GM23248 (cell line): ENCODE measurements around the gene RNF150.

Experiments
- EZH2 ChIP-seq: fragments of 200-600 bp; sonication (generic); IDR thresholded peaks from 2 replicates; pipeline ENCODE4 v1.6.1; 2018; ENCODE audit warnings: antibody characterized with exemption, mild to moderate bottlenecking; ENCODE audit not compliant: insufficient read depth, poor library complexity, severe bottlenecking
- EZH2phosphoT487 ChIP-seq: fragments of 200-600 bp; sonication (generic); IDR thresholded peaks from 2 replicates; pipeline ENCODE4 v1.6.1; 2018; ENCODE audit warnings: antibody characterized with exemption, moderate library complexity, mild to moderate bottlenecking, low read depth; ENCODE audit not compliant: insufficient read depth

GRCh38 chr4:141120036-141120593 is 13.2 kb downstream of the RNF150 start:
- TF ChIP-seq EZH2phosphoT487 (no peak), EZH2 (no peak)
